DND-41 (cell line): Measurements from ENCODE around the gene ZDHHC15.
"Not testable (repeated sequence)": the region's sequence is repeated elsewhere in the genome, so short reads cannot be mapped to it uniquely, and the experiment has no call there.

Experiments
- CTCF ChIP-seq: IDR thresholded peaks from 2 replicates; pipeline ENCODE4 v1.5.1; 2012; ENCODE audit warnings: borderline replicate concordance, low read length, moderate library complexity, mild to moderate bottlenecking; ENCODE audit not compliant: poor library complexity, severe bottlenecking; ENCODE audit errors: extremely low read depth
- EZH2 ChIP-seq: IDR thresholded peaks from 3 replicates; pipeline ENCODE4 v1.6.1; 2012; ENCODE audit warnings: borderline replicate concordance, low read depth, mild to moderate bottlenecking, moderate library complexity, low read length, inconsistent platforms; ENCODE audit not compliant: severe bottlenecking

DNA sequence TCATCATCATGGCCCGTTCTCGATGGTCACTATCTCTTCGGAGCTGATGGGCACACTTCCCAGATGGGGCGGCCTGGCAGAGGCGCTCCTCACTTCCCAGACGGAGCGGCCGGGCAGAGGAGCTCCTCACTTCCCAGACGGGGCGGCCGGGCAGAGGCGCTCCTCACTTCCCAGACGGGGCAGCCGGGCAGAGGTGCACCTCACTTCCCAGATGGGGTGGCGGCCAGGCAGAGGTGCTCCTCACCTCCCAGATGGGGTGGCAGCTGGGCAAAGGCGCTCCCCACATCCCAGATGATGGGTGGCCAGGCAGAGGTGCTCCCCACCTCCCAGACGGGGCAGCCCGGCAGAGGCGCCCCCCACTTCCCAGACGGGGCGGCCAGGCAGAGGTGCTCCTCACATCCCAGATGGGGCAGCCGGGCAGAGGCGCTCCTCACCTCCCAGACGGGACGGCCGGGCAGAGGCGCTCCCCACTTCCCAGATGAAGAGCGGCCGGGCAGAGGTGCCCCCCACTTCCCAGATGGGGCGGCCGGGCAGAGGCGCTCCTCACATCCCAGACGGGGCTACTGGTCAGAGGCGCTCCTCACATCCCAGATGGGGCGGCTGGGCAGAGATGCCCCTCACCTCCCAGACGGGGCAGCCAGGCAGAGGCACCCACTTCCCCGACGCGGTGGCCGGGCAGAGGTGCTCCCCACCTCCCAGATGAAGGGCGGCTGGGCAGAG lies 188.3 kb downstream of the ZDHHC15 start:
- not testable (repeated sequence) for TF ChIP-seq CTCF, EZH2
